Muscle layer of colon (tissue), 2 donors: Measurements from ENCODE around the gene TRIOBP.
"Not testable (repeated sequence)": the region's sequence is repeated elsewhere in the genome, so short reads cannot be mapped to it uniquely, and the experiment has no call there.

ENCODE experiments used
- H3K27ac ChIP-seq: one replicate; pipeline ENCODE4 v1.7.0; 2013; ENCODE audit warnings: low read depth, mild to moderate bottlenecking, low read length, moderate library complexity
- H3K27me3 ChIP-seq, 2 donors: one replicate each; pipeline ENCODE4 v1.7.0; 2013; ENCODE audit warnings: low read length in 2 of 2, mild to moderate bottlenecking in 2 of 2; ENCODE audit not compliant: insufficient read depth in 2 of 2, control insufficient read depth in 1 of 2
- H3K36me3 ChIP-seq: one replicate; pipeline ENCODE4 v1.7.0; 2013; ENCODE audit warnings: mild to moderate bottlenecking, low read length; ENCODE audit not compliant: insufficient read depth
- H3K4me1 ChIP-seq: one replicate; pipeline ENCODE4 v1.7.0; 2013; ENCODE audit warnings: mild to moderate bottlenecking, low read length; ENCODE audit not compliant: insufficient read depth
- H3K4me3 ChIP-seq, 2 donors: one replicate each; pipeline ENCODE4 v1.7.0; 2013; ENCODE audit warnings: low read length in 2 of 2, low read depth in 1 of 2, mild to moderate bottlenecking in 1 of 2, moderate library complexity in 1 of 2
- H3K9ac ChIP-seq: one replicate; pipeline ENCODE4 v1.7.0; 2013; ENCODE audit warnings: low read length
- H3K9me3 ChIP-seq: one replicate; pipeline ENCODE4 v1.7.0; 2013; ENCODE audit warnings: mild to moderate bottlenecking, low read length
- donor health status: abdominal sarcoma.
- donor health status: Adenocarcinoma of cecum.

Gene TRIOBP, protein sequence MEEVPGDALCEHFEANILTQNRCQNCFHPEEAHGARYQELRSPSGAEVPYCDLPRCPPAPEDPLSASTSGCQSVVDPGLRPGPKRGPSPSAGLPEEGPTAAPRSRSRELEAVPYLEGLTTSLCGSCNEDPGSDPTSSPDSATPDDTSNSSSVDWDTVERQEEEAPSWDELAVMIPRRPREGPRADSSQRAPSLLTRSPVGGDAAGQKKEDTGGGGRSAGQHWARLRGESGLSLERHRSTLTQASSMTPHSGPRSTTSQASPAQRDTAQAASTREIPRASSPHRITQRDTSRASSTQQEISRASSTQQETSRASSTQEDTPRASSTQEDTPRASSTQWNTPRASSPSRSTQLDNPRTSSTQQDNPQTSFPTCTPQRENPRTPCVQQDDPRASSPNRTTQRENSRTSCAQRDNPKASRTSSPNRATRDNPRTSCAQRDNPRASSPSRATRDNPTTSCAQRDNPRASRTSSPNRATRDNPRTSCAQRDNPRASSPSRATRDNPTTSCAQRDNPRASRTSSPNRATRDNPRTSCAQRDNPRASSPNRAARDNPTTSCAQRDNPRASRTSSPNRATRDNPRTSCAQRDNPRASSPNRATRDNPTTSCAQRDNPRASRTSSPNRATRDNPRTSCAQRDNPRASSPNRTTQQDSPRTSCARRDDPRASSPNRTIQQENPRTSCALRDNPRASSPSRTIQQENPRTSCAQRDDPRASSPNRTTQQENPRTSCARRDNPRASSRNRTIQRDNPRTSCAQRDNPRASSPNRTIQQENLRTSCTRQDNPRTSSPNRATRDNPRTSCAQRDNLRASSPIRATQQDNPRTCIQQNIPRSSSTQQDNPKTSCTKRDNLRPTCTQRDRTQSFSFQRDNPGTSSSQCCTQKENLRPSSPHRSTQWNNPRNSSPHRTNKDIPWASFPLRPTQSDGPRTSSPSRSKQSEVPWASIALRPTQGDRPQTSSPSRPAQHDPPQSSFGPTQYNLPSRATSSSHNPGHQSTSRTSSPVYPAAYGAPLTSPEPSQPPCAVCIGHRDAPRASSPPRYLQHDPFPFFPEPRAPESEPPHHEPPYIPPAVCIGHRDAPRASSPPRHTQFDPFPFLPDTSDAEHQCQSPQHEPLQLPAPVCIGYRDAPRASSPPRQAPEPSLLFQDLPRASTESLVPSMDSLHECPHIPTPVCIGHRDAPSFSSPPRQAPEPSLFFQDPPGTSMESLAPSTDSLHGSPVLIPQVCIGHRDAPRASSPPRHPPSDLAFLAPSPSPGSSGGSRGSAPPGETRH (N-terminal part only)

DNA sequence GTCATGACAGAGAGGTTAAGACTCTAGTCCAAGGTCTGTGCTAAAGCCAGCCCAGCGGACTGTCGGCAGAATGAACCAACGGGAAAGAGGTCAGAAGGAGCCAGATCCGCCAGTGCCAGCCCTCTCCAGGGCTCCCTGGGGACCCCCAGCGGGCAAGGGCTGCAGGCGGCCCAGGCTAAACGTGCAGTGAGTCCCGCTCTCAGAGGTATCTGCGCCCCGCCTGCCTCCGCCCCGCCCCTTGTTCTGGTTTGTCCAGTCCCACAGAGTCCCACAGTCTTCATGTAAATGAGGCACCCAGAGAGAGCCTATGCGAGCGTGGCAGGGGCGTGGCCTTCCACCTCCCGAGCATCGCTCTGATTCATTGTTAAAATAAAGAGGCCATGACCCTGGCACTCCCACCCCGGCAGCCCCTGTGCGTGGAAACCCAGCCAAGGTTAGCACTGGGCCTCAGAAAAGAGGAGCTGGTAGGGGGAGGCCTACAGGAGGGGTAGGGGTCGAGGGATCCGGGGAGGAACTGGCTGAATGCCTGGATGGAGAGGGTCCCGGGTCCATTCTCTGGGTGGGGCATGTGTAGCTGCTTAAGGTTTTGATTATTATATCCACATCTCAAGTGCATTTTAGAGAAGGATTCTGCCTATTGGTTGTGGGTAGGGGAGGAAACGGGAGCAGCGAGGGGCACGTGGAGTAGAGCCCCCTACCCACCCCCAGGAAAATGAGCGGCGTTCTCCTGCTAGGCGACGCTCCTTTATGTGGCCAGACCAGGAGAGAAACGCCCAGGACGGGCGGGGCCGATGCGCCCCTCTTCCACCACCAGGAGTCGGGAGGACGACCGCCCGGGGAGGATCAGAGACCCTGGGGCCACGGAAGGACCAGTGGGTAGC lies at the start of gene TRIOBP:
Gene TRIOBP (plus strand): TSS at position 392 of the 881 bp plus-strand sequence. CDS start 4,318 bp downstream, outside the sequence.
- H3K27ac ChIP-seq = no peak within 1 kb of the TSS
- no peak within 1 kb of the TSS for H3K9ac ChIP-seq
- peaks cover 16% of the 10 kb centered on the region for H3K36me3 ChIP-seq
- H3K9me3 ChIP-seq = no peaks in the 10 kb centered on the region
- H3K4me1 ChIP-seq = peaks cover 19% of the 10 kb centered on the region
- peak within 1 kb of the TSS in 1 of 2 donors; percentile 14 for H3K4me3 ChIP-seq
- H3K27me3 ChIP-seq = no peaks in the 10 kb centered on the region

DNA sequence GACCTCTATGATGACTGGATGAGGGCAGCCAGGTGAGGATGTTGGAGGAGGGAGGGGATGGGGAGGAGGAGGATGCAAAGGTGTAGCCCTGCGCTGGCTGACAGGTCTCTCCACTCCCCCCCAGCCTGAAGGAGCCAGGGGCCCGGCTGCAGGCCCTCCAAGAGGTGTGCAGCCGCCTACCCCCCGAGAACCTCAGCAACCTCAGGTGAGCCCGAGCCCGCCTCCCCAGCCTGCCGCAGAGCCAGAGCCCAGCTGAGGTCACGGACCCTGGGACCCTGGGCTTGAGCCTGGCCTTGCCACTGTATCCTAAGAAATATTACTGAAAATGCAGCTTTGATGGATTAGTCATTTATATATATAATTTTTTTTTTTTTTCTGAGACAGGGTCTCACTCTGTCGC lies 49.5 kb upstream of the TRIOBP start:
- Histone ChIP-seq H3K9ac (no peak overlapping the region), H3K4me1 (peaks cover 5% of the 10 kb centered on the region), H3K4me3 (no peak overlapping the region), H3K27ac (no peak overlapping the region), H3K36me3 (peaks cover 7% of the 10 kb centered on the region), H3K27me3 (no peaks in the 10 kb centered on the region), H3K9me3 (no peaks in the 10 kb centered on the region)

DNA sequence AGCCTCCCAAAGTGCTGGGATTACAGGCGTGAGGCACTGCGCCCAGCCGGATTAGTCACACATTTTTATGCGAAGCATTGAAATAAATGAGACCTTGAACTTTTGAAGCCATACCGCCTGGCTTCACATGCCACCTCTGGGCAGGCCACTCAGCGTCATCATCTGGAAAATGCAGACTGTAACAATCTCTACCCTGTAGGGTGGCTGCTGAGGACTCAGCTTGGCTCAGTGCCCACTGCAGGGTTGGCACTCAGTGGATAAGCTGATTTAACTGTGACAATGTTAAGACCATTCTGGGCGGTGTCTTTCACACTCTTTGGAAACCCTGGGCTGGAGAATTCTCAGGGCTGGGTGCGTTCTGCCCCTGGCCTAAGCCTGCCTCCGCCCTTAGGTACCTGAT lies 48.9 kb upstream of the TRIOBP start:
- H3K27me3 ChIP-seq = no peaks in the 10 kb centered on the region
- peaks cover 5% of the 10 kb centered on the region for H3K4me1 ChIP-seq
- no peak overlapping the region for H3K4me3 ChIP-seq
- peaks cover 7% of the 10 kb centered on the region for H3K36me3 ChIP-seq
- H3K27ac ChIP-seq = no peak overlapping the region
- no peak overlapping the region for H3K9ac ChIP-seq
- no peaks in the 10 kb centered on the region for H3K9me3 ChIP-seq

DNA sequence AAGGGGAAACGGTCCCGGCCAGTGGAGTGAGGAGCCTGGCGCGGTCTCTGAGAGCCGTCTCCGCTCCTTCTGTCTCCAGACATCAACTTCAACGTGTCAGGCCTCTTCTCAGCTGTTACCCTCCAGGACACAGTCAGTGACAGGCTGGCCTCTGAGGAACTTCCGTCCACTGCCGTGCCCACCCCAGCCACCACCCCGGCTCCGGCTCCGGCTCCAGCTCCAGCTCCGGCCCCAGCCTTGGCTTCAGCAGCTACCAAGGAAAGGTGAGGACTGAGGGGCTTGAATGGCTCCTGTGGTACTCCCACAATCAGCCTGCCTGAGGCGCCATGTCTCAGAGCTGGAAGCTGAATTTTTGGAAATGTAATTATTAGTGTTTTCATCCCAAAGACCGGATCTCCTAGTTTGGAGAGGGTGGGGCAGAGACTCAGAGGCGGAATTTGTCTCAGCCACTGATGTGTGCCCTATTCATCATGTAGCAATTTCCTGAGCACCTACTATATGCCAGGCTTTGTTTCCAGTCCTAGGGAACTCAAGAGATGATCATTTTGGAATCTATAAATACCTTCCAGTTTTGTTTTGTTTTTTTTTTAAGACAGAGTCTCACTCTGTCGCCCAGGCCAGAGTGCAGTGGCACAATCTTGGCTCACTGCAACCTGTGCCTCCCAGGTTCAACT lies 46.2 kb upstream of the TRIOBP start:
- no peaks in the 10 kb centered on the region for H3K27me3 ChIP-seq
- H3K9ac ChIP-seq = no peak overlapping the region
- H3K27ac ChIP-seq = no peak overlapping the region
- no peaks in the 10 kb centered on the region for H3K4me1 ChIP-seq
- no peaks in the 10 kb centered on the region for H3K9me3 ChIP-seq
- peaks cover 7% of the 10 kb centered on the region for H3K36me3 ChIP-seq
- H3K4me3 ChIP-seq = no peak overlapping the region

DNA sequence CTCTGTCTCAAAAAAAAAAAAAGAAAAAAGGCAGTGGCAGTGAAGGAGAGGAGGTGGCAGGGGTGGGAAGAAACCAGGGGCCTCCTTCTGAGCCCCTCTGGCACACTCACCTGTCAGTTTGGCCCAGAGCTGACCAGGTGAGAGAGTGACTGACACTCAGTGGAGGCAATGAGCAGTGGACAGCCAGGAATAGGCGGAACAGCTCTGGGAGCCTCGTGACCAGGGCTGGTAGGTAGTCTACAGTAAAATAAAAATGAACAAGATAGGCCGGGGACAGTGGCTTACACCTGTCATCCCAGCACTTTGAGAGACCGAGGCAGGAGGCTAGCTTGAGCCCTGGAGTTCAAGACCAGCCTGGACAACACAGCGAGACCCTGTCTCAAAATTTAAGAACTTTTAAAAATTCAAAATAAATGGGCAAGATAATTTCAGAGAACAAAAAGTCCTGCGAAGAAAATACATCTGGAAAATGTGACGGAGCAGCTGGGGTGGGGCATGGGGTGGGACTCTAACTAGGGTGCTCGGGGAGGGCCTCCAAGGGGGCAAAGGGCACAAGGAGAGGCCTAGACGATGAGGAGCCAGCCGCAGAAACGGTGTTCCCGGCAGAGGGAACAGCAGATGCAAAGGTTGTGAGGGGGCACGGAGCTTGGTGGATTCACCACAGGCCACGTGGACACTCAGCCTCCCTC lies 42.1 kb upstream of the TRIOBP start:
- no peak overlapping the region for H3K4me3 ChIP-seq
- H3K27me3 ChIP-seq = no peaks in the 10 kb centered on the region
- no peak overlapping the region for H3K9ac ChIP-seq
- peaks cover 7% of the 10 kb centered on the region for H3K36me3 ChIP-seq
- H3K9me3 ChIP-seq = no peaks in the 10 kb centered on the region
- no peak overlapping the region for H3K27ac ChIP-seq
- peaks cover 6% of the 10 kb centered on the region for H3K4me1 ChIP-seq

DNA sequence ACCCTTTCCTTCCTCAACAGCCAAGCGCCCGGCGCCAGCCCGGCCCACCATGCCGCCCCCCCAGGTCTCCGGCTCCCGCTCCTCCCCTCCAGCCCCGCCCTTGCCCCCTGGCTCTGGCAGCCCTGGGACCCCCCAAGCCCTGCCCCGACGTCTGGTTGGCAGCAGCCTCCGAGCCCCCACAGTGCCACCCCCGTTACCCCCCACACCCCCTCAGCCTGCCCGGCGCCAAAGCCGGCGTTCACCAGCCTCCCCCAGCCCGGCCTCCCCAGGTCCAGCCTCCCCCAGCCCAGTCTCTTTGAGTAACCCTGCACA lies 41.6 kb upstream of the TRIOBP start:
- Histone ChIP-seq H3K9ac (no peak overlapping the region), H3K27ac (no peak overlapping the region), H3K4me3 (no peak overlapping the region), H3K27me3 (no peaks in the 10 kb centered on the region), H3K9me3 (no peaks in the 10 kb centered on the region), H3K36me3 (peaks cover 6% of the 10 kb centered on the region), H3K4me1 (peaks cover 11% of the 10 kb centered on the region)

DNA sequence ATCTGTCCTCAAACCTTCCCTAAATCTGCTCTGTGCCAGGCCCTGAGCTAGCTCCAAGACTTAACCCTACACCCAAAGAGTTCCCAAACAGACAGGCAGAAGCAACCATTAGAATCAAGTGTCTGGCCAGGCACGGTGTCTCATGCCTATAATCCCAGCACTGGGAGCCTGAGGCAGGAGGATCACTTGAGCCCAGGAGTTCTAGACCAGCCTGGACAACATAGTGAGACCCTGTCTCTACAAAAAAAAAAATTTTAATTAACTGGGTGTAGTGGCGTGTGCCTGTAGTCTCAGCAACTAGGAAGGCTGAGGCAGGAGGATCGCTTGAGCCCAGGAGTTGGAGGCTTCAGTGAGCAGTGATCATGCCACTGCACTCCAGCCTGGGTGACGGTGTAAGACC lies 40.3 kb upstream of the TRIOBP start:
- not testable (repeated sequence) for H3K9me3 ChIP-seq, H3K27ac ChIP-seq, H3K9ac ChIP-seq, H3K4me3 ChIP-seq, H3K36me3 ChIP-seq, H3K27me3 ChIP-seq
- peaks cover 25% of the 10 kb centered on the region for H3K4me1 ChIP-seq

DNA sequence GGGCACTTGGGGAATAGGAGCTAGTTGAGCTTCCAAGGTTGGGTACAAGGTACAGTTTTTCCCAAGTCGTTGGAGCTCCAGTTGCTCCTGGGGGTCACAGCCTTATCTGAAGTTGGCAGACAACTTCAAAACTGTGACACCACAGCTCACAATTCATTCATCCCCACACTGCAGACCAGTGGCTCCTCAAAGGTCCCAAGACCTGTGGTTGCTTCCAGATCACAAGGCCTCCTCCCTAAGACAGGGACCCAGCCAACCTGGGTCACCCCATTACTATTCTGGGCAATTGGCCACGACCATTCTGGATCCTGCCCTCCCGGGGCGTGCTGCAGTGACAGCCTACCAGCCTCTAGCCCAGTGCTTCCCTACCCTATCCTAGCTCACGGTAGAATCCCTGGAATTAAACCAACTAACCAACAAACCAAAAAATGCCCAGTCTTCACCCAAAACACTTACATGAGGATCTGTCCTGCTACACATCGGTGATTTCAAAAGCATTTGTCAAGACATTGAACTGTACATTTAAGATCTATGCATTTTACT lies 39.2 kb upstream of the TRIOBP start:
- peak overlapping the region; percentile 79 for H3K27ac ChIP-seq
- peaks cover 34% of the 10 kb centered on the region for H3K4me1 ChIP-seq
- no peaks in the 10 kb centered on the region for H3K36me3 ChIP-seq
- no peaks in the 10 kb centered on the region for H3K9me3 ChIP-seq
- peak overlapping the region; percentile 24 to 56 for H3K4me3 ChIP-seq
- peak overlapping the region; percentile 10 for H3K9ac ChIP-seq
- no peaks in the 10 kb centered on the region for H3K27me3 ChIP-seq

DNA sequence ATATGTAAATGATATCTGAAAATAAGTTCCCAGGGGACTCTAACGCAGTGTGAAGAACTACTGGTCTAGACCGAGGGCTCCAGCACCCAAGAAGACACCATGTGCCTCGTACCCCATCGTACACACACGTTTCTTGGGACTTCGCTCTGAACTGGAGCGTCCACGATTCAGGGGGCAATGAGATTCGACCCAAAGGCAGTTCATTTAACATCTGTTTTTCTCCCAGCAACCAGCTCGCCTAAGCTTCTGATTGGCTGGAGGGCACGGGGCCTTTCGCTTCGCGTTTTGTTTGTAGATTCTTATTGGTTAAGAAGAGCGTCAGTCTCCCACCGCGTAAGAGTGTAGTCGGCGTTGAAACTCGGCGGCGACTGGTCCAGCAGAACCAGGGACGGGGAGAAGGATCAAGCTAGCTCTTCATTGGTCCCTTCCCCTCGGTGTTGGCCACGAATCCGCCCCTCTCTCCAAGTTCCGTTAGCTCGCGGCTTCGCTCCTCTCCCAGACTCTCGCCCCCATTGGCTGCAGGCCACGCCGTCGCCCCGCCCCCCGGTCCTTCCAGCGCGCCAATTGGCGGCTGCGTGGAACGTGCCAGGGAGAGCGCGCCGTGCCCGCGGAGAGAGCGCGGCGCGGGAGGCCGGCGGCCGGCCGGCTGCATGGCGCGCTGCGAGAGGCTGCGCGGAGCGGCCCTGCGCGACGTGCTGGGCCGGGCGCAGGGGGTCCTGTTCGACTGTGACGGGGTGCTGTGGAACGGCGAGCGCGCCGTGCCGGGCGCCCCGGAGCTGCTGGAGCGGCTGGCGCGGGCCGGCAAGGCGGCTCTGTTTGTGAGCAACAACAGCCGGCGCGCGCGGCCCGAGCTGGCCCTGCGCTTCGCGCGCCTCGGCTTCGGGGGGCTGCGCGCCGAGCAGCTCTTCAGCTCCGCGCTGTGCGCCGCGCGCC lies 38.4 kb upstream of the TRIOBP start, which contains the start of gene PDXP:
Gene PDXP (plus strand): TSS at position 591 of the 933 bp plus-strand sequence. CDS start 60 bp downstream, at position 651.
- Histone ChIP-seq H3K9ac (peak within 1 kb of the TSS; percentile 10), H3K27ac (peak within 1 kb of the TSS; percentile 79), H3K9me3 (no peaks in the 10 kb centered on the region), H3K36me3 (no peaks in the 10 kb centered on the region), H3K4me1 (peaks cover 36% of the 10 kb centered on the region), H3K4me3 (peak within 1 kb of the TSS; percentile 47 to 74), H3K27me3 (no peaks in the 10 kb centered on the region)
